Activated naive CD4-positive, alpha-beta T cell treated with anti-CD3 and anti-CD28 coated beads, Interleukin-2, amount 50 U/mL, for 72 hours (primary cell): ENCODE results near the gene TANC1. TPM values are rescaled to one million over a fixed set of nuclear protein-coding genes. Genes with fewer than 3 reads are reported as not detected.

ENCODE experiments used
- ATAC-seq, 2 donors: fragments of 150-1000 bp; cut with Tn5 transposase; 2 replicates each; pipeline ENCODE4 v1.10.0; 2021; ENCODE audit warnings: mild to moderate bottlenecking in 2 of 2, moderate library complexity in 2 of 2
- DNase-seq, 2 donors: peaks; one replicate each; pipeline ENCODE4 v3.0.0; 2021 to 2022; ENCODE audit warnings: low spot score in 2 of 2
- H3K27ac Mint-ChIP-seq, 2 donors: one replicate each; pipeline ENCODE4 v1.8.0; 2022; ENCODE audit warnings: mild to moderate bottlenecking in 2 of 2, mixed read lengths in 2 of 2
- H3K36me3 Mint-ChIP-seq, 2 donors: one replicate each; pipeline ENCODE4 v1.8.0; 2022; ENCODE audit warnings: mixed read lengths in 2 of 2
- H3K9me3 Mint-ChIP-seq, 2 donors: one replicate each; pipeline ENCODE4 v1.8.0; 2022; ENCODE audit warnings: mixed read lengths in 2 of 2
- total RNA-seq, 2 donors: library from RNA; stranded (reverse); gene quantifications; one replicate each; pipeline ENCODE4 v1.2.3, GENCODE V29; 2022

TANC1 gene
- total RNA-seq, 2 donors from 2014 or later, result 0.89 to 1.8 TPM

DNA sequence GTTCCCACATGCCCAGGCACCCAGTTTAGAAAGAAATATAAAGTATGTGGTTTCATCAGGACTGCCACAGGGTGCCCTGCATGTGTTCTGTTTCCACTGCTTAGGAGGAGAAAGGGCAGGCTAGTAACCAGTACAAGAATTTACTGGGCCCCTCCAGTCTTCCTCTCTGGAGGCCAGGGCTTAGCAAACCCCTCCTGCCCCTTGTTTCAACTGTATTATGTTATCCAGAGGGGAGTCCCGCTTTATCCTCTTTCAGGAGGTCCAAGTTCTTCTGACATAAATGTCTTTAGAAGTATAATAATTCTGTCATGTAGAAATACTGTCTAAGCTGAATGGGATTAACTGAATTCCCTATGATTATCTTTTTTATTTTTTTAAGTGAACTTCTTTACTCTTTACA is 185.9 kb downstream of the TANC1 start:
- DNase-seq (no peak), ATAC-seq (no peak)
- no peak overlapping the region for H3K27ac Mint-ChIP-seq
- H3K36me3 Mint-ChIP-seq, result no peaks in the 10 kb centered on the region
- H3K9me3 Mint-ChIP-seq, result no peaks in the 10 kb centered on the region

DNA sequence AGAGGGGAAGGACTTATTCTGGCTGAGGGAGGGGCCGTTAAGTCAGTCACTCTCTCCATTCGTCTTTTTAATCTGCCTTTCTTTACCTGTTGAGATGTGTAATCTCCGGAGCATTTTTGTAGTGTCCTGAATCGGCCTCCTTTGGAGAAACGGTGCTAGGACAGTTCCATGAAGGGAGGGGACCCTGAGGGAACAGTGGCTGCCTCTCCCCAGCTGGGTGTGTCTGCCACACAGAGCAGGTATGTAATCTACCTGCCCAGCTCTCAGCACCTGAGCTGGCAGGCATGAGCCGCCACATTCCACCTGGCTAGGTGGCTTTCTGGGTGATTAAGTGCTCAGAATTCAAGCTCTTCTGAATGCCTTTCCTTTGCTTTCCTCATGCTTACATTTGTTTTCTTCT is 186.9 kb downstream of the TANC1 start:
- ATAC-seq (no peak), DNase-seq (no peak)
- Mint-ChIP-seq H3K36me3 (no peaks in the 10 kb centered on the region), H3K9me3 (no peaks in the 10 kb centered on the region), H3K27ac (no peak overlapping the region)

DNA sequence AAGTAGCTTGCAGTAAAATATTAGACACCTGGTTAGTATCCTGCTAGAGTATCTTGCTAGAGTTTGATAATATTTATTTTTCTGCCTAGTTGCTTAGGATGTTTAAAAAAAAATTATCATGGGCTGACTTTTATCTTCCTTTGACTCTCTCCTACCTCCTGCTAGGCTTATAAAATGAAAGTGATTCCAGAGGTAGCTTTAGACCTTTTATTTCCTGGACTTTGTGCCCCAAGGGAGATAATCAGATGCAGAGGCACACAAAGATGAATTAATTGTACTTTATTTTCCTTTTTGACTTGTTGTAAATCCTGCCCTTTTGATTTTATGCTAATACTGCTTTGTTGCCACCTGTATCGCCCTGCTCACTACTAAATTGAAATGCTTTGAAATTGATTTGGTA is 187.4 kb downstream of the TANC1 start:
- Mint-ChIP-seq H3K9me3 (no peaks in the 10 kb centered on the region), H3K36me3 (no peaks in the 10 kb centered on the region), H3K27ac (no peak overlapping the region)
- ATAC-seq (no peak), DNase-seq (no peak)

DNA sequence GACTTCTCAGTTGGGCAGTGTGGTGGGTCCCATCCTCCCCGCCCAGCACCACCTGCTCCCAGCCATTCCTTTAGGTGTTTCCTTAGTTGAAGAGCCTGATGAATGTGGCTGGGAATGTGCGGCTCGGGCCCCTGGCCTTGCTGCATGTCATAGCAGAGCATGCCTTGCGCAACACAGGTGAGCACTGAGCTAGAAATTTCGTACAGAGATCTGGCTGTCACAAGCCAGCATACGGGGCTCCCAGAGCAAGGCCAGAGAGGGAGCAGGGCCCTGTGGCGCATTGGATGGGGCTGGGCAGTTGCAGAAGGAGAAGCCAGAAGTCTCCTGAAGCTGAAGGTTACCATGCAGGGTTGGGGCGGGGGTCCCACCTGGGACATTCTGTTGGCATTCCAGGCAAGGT is 188.4 kb downstream of the TANC1 start:
- H3K27ac Mint-ChIP-seq, result peak overlapping the region in 1 of 2 donors; percentile 59
- ATAC-seq (peak in 1 of 2 donors; percentile 8), DNase-seq (no peak)
- no peaks in the 10 kb centered on the region for H3K9me3 Mint-ChIP-seq
- H3K36me3 Mint-ChIP-seq, result no peaks in the 10 kb centered on the region

DNA sequence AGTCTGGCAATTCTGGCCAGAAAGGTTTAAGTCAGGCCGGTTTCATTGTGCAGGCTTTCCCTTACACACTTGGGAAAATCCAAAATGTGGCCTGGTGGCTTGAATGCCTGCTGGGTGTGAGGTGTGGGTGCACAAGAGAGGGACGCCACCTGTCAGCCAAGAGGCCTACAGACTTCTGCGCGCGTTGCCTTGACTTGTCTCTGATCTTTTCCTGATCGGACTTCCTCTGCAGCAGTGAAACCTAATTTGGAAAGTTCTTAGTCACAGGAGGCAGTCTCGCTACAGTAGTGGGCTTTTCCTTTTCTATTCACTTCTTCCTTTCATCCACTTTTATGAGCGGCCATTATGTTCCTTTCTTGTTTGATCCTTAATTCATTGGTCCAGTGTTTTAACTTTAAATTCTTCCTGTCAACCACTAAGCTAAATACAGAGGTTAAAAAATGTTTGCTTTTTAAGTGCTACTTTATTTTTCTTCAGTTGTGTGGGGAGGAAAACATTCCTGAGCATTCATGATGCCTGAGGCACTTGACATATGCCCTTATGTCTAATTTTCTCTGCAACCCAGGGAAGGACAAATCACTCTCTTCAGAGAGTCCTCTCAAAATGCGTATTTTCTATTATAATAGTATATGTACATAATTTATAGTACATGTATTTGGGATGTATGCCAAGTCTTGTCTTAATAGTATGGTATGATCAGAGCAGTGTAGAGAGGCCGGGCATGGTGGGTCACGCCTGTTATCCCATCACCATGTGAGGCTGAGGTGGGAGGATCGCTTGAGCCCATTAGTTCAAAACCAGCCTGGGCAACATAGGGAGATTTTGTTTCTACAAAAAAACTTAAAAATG is 189.1 kb downstream of the TANC1 start:
- DNase-seq (no peak), ATAC-seq (peak; percentile 53 to 93)
- H3K36me3 Mint-ChIP-seq, result no peaks in the 10 kb centered on the region
- H3K9me3 Mint-ChIP-seq, result no peaks in the 10 kb centered on the region
- no peak overlapping the region for H3K27ac Mint-ChIP-seq

DNA sequence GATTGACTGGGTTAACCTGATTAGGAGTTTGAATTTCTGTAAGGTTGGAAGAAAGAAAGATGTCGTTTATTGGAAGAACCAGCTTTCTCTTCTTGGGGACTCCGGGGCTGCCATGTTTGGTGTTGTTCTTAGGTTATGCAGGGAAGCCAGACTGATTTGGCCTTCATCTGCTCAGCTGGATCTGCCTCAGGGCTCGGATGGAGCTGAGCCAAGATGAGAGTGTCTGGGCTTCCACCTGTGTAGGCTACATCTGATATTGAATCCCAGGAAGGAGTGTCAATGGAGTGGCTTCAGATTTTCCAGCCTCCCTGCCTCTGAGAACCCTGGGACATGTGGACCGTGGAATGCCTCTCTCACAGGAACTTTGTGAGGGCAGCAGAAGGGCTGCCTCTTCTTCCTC is 192.0 kb downstream of the TANC1 start:
- no peak overlapping the region for H3K27ac Mint-ChIP-seq
- no peaks in the 10 kb centered on the region for H3K9me3 Mint-ChIP-seq
- no peak for ATAC-seq
- H3K36me3 Mint-ChIP-seq, result no peaks in the 10 kb centered on the region
- DNase-seq, result no peak

DNA sequence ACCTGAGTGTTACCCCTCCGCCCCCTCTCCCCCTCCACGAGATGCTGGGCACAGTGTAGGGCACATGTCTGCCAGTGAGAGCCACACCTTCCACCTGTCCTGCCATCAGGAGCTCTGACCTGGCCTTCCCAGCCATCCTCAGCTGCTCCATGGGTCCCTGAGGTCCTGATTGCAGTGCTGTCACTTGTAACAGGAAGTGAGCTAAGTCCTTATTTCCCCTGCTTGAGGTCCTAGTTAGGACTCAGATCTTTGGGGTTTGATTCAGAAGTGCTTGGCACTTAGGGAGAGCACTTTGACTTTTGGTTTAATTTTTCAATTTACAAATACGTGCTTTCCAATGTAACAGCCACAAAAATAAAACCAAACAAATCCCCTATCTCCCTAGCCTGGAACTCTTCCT is 192.5 kb downstream of the TANC1 start:
- H3K36me3 Mint-ChIP-seq, result no peaks in the 10 kb centered on the region
- ATAC-seq (no peak), DNase-seq (no peak)
- H3K27ac Mint-ChIP-seq, result no peak overlapping the region
- no peaks in the 10 kb centered on the region for H3K9me3 Mint-ChIP-seq

DNA sequence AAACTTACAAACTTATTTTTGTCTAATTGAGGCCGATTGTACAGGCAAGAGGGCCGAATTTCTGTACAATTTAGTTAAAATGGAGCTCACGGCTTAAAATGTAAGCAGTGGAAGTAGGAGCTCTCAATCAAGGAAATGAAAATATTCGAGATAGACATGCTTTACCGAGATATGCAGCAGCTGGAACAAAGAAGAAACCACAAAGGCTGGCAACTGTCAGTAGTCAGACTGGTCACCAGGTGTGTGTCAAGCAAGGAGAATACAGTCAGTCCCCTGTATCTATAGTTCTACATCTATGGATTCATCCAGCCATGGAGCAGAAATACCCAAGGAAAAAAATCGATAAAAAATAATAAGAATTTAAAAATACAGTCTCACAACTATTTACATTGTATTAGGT is 195.5 kb downstream of the TANC1 start:
- Mint-ChIP-seq H3K36me3 (no peaks in the 10 kb centered on the region), H3K27ac (peak overlapping the region in 1 of 2 donors; percentile 15), H3K9me3 (no peaks in the 10 kb centered on the region)
- no peak for ATAC-seq
- no peak for DNase-seq

DNA sequence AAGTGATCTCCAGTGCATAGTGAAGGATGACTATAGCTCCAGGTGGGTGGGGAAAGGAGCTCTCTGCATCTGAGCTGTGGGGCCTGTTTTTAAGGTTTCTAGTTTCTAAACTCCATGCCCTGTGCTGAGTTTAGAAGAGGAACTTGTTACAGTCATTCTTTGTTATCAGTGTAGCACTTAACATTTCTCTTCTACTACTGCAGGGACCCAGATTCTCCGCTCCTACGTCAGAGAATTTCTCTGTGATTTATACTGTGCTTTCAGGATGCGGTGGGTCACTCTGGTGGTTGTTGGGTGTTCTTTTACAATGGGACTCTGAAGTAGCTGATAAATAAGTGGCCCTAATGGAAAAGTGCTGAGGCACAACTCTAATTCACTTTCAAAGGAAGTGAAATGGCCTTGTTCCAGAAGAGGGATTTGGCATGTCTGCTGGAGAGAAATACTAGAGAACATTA is 196.0 kb downstream of the TANC1 start:
- Mint-ChIP-seq H3K27ac (no peak overlapping the region), H3K9me3 (no peaks in the 10 kb centered on the region), H3K36me3 (no peaks in the 10 kb centered on the region)
- DNase-seq, result no peak
- no peak for ATAC-seq

DNA sequence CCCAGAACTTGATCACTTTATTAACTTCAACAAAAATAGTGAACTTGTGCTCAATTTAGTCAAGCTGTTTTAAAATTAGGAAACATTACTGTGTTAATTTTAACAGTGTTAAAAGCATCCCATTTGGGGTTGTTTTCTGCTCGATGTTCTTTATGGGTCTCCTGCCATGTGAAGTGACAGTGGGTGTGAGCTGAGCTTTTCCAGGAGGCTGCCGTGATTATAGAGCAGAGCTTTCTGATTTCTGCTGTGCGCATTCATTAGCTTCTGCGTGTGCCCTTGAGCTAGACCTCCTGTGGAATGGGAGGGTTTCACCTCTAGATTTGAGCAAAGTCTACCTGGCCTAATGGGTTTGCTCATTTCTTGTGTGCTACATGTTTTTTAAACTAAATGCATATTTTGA is 196.6 kb downstream of the TANC1 start:
- H3K9me3 Mint-ChIP-seq, result no peaks in the 10 kb centered on the region
- DNase-seq, result no peak
- no peaks in the 10 kb centered on the region for H3K36me3 Mint-ChIP-seq
- no peak for ATAC-seq
- no peak overlapping the region for H3K27ac Mint-ChIP-seq

DNA sequence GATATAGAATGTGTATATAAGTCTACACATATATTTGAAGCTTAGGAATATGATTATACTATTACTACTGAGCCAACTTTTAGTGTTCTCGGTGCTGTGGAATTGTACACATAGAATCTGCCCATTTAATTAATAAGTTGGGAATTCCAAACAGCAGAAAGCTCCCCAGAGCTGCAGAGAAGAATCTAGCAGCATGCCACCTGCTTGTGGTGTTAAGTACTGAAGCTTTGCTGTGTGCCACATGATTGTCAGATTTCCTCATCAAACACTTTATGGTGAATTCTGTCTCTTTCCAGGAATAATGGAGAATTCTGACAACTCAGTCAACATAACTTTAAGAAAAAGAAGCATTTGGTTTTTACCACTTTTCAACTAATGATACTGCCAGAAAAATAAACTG is 200.3 kb downstream of the TANC1 start:
- Mint-ChIP-seq H3K27ac (no peak overlapping the region), H3K36me3 (no peaks in the 10 kb centered on the region), H3K9me3 (no peaks in the 10 kb centered on the region)
- no peak for DNase-seq
- ATAC-seq, result no peak

DNA sequence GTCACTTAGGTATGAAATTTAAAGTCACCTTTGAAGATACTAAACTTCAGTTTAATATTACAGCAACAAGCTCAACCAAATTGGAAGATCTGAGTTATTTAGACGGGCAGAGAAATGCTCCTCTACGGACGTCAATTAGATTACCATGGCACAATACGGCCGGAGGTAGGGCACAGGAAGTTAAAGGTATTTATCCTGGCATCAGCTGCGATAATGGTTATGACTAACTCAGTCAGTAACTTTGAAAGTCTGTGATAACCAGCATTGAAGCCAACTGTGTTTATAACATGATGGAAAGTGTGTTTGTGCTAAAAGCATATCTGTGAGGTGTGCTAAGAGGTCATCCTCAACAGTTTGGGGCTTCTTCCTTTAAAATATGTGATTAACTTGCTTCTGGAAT is 200.7 kb downstream of the TANC1 start:
- Mint-ChIP-seq H3K36me3 (no peaks in the 10 kb centered on the region), H3K9me3 (no peaks in the 10 kb centered on the region), H3K27ac (no peak overlapping the region)
- no peak for DNase-seq
- ATAC-seq, result no peak

DNA sequence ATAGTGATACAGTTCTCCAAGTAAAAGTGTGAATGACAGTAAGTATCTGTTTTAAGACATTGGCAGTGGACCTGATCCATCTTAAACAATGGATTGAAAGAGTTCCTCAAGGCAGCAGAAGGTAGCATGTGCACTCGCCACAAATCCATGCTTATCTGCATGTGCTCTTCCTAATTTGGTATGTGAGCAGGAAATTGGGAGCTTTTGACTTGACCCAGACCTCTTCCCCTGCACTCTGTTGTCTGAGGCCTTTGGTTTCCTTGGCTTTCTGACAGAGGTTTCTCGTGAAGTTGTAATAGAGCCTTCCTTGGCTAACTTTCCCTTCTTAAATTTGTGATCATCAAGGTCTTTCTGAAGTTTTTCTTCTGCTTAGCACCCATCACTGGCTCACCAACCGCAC is 204.0 kb downstream of the TANC1 start:
- Mint-ChIP-seq H3K36me3 (no peaks in the 10 kb centered on the region), H3K9me3 (no peaks in the 10 kb centered on the region), H3K27ac (no peak overlapping the region)
- no peak for ATAC-seq
- no peak for DNase-seq

DNA sequence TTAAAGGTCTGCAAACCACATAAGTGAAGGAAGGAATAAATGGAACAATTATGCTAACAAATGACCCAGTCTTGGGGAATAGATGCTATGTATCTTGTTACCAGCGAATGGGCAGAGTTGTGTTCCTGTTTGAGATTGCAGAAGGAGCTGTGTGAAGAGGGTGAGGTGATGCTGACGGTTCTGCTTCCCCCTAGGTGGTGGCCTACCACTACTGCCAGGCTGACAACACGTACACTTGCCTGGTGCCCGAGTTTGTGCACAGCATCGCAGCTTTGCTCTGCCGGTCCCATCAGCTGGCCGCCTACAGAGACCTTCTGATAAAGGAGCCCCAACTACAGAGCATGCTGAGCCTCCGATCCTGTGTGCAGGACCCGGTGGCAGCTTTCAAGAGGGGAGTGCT is 206.3 kb downstream of the TANC1 start:
- ATAC-seq, result no peak
- Mint-ChIP-seq H3K36me3 (no peaks in the 10 kb centered on the region), H3K27ac (no peak overlapping the region)

DNA sequence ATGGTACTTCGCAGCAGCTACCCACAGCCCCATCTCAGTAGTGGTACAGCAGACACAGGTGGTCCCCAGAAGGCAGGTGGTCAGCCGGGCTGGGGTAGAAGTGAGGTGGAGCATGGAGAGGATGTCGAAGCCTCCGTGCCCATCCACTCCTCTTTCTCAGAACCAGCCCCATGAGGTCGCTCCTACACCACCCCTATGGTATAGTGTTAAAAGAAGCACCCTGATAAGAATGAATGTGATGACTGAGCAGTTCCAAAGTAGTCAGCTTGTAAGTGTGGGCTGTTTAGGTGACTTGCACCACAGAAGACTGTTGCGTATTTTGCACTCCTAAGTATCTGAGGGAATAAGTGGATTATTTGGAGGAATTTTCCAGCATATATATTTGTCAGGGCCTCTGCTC is 206.7 kb downstream of the TANC1 start:
- ATAC-seq (no peak), DNase-seq (no peak)
- Mint-ChIP-seq H3K27ac (no peak overlapping the region), H3K9me3 (no peaks in the 10 kb centered on the region), H3K36me3 (no peaks in the 10 kb centered on the region)

More for the DNA sequence above, 206.3 kb downstream of the TANC1 start:
- no peak for DNase-seq
- H3K9me3 Mint-ChIP-seq, result no peaks in the 10 kb centered on the region

DNA sequence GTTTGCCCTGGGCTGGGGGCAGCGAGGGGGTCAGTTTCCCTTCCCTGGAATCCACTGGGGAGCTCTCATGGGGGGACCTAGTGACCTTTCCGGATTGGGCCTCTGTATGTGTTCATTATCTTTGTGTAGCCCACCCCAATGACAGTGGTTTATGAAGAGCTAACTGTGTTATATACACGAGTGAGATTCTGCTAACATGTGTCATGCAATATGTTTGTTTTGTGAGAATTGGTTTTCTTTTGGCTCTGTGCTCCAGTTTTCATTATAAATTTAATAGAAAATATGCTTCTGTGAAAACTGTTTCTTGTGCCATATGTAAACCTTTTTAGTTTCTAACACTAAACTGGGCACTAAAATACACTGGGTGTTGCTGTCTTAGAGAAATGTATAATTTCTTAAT is 207.5 kb downstream of the TANC1 start:
- ATAC-seq (no peak), DNase-seq (no peak)
- no peaks in the 10 kb centered on the region for H3K9me3 Mint-ChIP-seq
- no peaks in the 10 kb centered on the region for H3K36me3 Mint-ChIP-seq
- no peak overlapping the region for H3K27ac Mint-ChIP-seq

DNA sequence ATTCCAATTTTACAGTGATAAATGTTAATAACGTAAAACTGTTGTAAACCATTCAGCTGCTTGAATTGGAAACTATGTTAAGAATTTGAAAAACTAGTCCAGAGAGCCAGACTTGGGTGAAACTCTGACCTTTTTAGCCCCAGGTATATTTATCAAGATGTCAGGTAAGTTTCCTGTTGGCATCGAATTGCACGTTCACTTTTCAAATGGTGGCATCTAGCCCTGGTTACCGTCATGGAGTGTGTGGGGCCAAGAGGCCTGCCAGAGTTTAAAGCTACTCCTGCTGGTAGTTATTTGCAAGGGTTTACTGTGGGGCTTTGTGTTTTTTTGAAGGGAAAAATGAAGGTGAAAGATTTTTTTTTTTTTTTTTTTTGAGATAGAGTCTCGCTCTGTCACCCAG is 208.1 kb downstream of the TANC1 start:
- Mint-ChIP-seq H3K36me3 (no peaks in the 10 kb centered on the region), H3K27ac (no peak overlapping the region), H3K9me3 (no peaks in the 10 kb centered on the region)
- ATAC-seq, result no peak
- DNase-seq, result no peak

DNA sequence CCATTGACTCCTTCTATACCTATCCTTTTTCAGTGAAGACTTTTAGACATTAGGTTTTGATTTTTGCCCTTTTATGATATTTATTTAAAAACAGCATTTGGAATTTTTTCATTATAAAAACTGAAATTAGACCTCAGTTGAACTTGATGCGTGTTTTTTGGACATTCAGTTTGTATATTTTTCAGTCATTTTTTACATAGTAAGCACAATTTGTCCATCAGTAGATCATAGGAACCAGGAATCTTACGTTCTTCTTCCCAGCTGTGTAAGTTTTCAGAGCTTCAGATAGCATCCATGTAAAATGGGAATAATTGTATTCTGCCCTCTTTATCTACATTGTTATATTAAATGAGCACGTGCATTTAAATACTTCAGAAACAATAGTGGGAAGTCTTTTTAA is 208.9 kb downstream of the TANC1 start:
- Mint-ChIP-seq H3K9me3 (no peaks in the 10 kb centered on the region), H3K27ac (no peak overlapping the region), H3K36me3 (no peaks in the 10 kb centered on the region)
- DNase-seq (no peak), ATAC-seq (no peak)
